Suppressor macrophage (primary cell): Measurements from ENCODE around the gene ARHGEF16.

Source experiments
- DNase-seq, 4 experiments: peaks; one replicate each; pipeline ENCODE4 v3.0.0-alpha.2; 2020 to 2022
- total RNA-seq, 17 experiments: gene quantifications; one replicate each; lab custom pipeline; 2026; ENCODE audit warnings: mixed read lengths in 6 of 17, inconsistent platforms in 3 of 17; lab: John Stamatoyannopoulos, UW

ARHGEF16 gene
- total RNA-seq: 0 to 2.8 (median 0.14) reads per million in 17 experiments

DNA sequence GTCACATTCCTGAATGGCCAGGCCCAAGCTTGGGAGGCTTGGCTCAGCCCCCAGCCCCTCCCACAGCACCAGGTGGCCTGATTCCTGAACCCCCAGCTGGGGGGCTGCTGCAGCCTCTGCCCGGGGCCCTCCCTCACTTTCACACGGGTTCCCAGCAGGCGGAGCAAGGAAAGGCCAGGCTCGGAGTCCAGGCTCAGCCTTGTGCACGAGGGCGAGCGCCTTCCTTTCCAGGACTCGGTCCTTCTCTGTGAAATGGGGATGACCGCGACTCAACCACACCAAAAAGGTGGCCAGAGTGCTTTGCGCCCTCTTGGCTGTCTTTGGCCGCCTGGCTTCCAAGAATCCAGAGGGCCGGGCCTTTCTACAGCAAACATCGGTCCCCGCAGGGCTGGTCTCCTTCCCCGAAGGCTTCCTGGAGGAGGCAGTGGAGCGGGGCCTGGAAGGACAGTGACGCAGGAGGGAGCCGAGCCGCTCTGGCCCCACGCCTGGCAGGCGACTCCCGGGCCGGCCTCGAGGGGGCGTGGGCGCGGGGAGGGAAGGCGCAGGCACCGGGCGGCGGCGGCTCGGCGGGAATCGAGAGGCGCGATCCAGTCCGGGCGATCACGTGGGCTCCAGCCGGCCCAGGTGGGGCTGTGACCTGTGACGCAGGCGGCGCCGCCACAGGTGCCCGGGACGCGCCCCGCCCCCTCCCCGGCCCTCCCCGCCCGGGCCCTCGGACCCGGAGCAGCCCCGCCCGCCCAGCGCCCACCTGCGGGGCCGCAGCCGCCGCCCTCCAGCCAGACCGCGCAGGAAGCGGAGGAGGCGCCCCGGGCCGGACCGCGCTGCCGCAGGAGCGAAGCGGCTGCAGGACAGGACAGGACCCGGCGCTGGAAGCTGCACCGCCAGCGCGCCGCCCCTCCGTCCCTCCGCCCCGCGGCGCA, at the start of gene ARHGEF16:
Gene ARHGEF16, plus strand, starts transcription at position 775 of the 920 bp plus-strand sequence. CDS start 8,420 bp downstream, outside the sequence.
- DNase-seq: peak; percentile 47 to 83 (median 61)

DNA sequence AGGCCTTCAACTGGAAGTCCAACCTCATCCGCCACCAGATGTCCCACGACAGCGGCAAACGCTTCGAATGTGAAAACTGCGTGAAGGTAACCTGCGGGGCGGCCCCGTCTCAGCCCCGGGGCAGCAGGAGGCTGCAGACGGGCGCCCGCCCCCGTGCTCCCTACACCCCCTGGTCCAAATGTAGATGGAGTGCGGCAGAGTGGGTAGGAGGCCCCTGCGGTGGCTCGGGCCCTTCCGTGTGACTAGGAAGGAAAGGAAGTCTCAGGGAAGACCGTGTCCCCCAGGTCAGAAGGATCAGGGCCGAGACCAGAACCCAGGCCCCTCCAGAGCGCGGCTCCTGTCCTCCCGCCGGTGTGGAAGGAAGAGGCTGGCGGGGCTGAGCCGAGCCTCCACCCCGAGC, 49.7 kb upstream of the ARHGEF16 start:
- no peak for DNase-seq

DNA sequence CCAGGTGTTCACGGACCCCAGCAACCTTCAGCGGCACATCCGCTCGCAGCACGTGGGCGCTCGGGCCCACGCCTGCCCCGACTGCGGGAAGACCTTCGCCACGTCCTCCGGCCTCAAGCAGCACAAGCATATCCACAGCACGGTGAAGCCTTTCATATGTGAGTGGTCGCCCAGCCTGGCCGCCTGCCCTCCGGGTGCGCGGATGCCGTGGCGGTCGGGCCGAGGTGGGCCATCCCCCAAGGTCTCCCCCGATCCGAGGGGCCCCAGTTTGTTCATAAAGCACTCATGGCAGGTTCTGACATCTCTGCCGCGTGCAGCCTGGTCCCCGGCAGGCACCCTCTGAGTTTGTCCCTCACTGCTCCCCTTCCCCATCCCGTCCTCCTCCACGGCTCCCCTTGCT, 49.0 kb upstream of the ARHGEF16 start:
- no peak for DNase-seq

DNA sequence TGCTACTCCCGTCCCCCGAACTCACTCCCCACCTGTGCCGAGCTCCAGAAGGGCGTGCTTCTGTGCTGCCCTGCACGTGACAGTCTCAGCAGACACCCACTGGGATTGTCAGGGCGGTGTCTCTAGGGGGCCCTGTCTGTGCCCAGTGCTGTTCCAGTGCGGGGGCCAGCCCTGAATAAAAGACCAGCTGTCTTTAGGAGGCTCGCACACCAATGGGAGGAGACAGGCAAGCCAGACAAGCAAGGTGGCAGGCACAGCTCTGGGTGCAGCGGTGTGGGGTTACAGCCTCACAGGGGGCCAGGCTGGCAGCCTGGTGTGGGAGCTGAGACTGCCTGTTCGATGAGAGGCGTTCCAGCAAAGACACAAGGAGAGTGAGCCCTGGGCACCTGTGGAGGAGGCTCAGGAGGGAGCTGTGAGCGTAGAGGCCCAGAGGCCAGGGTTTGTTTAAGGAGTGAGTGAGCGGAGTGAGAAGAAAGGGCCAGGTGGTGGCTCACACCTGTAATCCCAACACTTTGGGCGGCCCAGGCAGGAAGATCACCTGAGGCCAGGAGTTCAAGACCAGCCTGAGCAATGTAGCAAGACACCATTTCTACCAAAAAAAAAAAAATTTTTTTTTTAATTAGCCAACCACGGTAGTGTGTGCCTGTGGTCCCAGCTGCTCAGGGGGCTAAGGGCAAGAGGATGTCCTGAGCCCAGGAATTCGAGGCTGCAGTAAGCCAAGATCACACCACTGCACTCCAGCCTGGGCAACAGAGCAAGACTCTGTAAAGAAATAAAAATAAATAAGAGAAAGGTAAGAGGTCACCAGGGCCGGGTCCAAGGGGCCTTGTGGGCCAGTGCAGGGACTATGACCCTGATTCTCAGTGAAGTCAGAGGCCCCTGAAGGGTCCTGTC, 48.2 kb upstream of the ARHGEF16 start:
- no peak for DNase-seq

DNA sequence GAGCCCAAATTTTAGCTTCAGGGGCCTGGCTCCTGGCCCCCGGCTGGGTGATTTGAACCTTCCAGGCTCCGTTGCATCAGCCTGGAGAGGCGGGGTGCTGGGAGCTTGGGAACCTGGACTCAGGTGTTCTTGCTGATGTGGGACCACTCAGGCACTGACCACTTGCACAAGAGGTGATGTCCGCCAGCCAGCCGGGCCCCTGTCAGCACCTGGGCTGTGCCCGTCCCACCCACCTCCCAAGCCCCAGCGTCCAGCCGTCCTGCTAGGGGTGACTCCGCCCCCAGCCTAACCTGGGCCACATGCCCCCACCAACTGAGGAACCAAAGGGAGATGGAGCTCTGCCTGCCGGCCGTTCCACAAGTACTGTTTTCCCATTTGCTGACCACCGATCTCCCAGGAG, 47.4 kb upstream of the ARHGEF16 start:
- DNase-seq: no peak

- DNase-seq: no peak
Measured at GRCh38 chr1:3408751-3409266, 45.7 kb upstream of the ARHGEF16 start.

- DNase-seq: no peak
Measured at GRCh38 chr1:3409366-3410141, 44.9 kb upstream of the ARHGEF16 start.

GRCh38 chr1:3410142-3410925, 44.1 kb upstream of the ARHGEF16 start:
- DNase-seq: peak in 1 of 4 experiments; percentile 15

DNA sequence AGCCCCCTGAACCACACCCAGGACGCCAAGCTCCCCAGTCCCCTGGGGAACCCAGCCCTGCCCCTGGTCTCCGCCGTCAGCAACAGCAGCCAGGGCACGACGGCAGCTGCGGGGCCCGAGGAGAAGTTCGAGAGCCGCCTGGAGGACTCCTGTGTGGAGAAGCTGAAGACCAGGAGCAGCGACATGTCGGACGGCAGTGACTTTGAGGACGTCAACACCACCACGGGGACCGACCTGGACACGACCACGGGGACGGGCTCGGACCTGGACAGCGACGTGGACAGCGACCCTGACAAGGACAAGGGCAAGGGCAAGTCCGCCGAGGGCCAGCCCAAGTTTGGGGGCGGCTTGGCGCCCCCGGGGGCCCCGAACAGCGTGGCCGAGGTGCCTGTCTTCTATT, 42.7 kb upstream of the ARHGEF16 start:
- DNase-seq: no peak

- DNase-seq: no peak
Measured at GRCh38 chr1:3412376-3412775, 42.1 kb upstream of the ARHGEF16 start.

- no peak for DNase-seq
Measured at GRCh38 chr1:3413975-3414710, 40.3 kb upstream of the ARHGEF16 start.

DNA sequence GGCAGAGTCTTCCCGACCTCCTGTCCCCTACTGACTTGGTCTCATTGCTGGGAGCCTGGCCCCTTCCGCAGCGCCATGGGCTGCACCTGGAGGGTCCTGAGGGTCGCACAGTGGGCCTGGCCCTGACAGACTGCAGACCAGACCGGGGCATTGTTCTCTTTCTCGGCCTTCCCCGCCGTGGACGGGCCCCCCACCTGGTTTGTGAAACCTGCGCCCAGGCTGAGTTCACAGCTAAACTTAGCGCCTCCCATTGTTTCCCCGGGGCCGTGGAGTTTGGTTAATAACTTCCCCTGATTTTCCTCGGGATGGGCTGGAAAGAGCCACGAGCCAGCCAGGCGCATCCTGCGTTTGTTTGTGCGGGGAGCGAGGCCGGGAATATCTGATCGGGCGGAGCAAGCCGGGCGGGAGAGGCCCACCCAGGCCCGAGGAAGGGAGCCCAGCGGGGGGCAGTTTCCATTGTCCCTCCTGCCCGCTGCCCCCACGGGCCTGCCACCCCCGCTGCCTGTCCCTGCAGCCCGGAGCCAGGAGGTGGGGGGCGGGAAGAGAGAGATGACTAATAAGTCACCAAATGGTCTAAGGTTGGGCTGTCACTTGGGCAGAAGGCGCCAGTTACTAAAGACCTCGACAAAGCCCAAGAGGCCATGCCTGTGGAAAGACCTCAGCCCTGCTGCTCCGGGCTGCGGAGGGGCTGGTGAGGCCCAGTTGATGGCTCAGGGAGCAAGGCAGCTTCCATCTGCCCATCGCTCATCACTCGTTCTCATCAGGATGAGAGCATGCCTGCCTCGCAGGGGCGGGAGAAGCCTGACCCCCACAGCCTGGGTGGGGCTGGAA, 39.0 kb upstream of the ARHGEF16 start:
- no peak for DNase-seq

DNA sequence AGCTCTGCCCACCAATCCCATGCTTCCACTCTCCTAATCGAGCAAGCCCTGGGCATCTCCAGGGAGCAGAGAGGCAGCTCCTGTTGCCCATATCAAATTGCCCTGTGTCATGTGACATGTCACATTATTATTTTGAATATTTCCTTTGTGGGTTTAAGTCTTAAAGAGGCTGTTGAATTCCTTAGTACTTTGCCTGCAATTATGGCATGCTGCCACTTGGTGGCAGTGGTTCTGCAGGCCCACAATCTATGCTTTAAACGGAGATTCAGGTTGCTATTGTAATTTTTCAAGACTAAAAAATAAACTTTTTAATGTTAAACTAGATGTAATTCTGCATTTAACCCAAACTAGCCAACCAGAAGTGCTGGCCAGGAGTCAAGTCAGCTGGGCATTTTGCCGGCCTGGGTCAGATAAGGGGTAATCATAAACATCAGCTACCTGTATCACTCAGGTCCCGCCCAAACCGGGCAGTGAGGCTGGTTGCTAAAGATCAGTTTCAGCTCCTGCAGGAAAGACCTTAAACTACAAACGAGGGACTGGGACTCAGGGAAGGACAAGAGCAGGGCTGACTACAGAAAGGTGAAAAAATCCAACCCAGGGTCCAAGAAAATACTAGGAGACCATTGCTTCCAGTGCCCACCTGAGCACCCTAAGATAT, 37.3 kb upstream of the ARHGEF16 start:
- DNase-seq: peak in 2 of 4 experiments; percentile 6 to 21

DNA sequence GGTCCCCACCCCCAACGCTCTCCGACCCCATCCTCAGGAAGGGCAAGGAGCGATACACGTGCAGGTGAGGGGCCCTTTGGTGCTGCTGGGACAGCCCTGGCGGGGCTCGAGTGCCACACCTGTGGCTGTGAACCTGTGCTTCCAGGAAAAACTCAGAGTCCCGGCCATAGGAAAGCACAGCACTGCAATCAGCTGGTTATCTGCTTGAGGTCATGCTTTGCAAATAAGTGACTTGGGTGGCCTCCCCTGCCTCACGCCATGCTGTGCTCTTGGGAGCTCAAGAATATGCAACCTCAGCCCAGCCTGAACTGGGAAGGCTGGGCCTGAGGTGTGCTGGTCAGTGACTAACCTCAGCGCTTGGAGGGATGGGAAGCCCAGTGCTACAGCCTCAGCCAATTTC, 36.5 kb upstream of the ARHGEF16 start:
- DNase-seq: no peak

DNA sequence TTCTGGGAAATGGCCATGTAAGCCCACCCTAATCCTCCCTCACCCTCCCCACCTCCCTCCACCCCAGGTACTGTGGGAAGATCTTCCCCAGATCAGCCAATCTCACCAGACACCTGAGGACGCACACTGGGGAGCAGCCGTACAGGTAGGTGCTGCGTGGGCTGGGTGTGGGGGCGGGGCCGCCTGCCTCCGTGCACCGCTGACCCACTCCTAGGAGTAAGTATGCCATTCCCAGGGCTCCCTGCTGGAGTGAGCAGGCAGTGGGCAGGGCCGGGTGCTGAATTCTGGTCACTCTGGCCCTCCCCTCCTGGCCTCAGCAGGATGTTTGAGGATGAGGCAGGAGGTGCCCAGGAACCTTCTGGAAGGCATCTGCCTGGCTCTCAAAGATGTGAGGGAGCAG, 35.9 kb upstream of the ARHGEF16 start:
- DNase-seq: no peak

DNA sequence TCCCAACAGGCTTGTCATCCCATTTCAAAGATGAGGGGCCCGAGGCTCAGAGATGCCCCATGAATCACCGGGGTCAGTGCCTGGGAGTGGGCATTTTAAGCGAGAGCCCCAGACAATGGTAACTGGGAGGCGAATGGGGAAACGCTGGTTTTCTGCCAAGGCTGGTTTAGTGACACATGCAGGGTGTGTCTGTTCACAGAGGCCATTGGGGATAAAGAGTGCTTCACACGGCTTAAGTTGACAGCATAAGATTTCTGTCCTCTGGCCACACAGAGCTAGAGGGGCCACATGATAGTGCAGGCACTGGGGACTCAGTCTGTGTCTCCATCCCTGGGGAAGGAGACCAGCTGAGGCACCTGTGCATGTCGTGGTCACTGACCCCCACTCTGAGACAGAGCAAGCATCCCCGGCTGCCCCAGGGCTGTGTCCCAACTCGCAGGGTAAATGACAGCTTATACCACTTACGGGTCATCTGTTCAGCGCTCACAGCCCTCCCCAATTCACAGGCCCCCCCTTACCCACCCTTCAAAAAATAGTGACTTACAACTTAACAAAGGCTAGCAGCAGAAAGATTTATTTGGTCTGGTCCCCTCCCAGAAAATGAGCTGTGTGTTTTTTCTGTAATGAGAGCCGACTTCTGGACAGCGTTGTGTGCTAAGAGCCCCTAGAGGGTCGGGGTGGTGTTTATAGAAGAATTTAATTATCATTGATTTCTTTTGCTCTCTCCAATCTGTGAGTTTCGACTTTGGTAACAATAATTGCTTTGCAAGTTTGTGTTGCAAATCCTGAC, 34.9 kb upstream of the ARHGEF16 start:
- no peak for DNase-seq

DNA sequence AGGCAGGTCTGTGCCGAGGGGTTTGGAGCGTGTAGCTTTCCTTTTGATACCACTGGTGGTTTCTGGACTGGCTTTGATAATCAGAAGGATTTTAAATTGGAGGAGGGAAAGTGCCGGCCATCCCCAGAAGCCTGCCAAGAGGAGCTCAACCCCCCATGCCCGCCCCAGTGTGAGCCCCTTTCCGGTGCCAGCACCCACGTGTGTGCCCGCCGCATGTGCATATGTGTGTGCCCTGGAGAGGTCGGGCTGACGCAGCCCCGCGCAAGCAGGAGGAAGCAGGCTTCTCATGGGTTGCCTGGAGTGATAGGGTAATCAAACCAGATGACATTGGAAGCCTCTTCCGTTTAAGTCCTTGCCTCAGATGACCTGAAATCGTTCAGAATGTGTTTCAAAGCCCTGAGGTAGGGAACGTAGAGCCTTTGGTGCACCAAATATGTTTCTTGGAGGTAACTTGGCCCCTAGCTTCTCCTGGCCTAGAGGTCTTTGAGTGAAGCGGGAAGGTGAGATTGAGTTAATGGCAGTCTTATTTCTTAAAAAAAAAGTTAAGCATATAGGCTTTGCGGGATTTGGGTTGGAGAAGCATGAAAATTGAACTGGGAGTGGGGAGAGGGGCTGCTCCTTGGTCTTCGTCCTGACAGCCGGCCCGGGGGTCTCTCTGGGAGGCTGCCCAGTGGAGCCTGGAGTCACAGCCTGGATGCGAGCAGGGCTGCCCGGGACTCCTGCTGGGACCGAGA, 34.1 kb upstream of the ARHGEF16 start:
- DNase-seq: no peak

DNA sequence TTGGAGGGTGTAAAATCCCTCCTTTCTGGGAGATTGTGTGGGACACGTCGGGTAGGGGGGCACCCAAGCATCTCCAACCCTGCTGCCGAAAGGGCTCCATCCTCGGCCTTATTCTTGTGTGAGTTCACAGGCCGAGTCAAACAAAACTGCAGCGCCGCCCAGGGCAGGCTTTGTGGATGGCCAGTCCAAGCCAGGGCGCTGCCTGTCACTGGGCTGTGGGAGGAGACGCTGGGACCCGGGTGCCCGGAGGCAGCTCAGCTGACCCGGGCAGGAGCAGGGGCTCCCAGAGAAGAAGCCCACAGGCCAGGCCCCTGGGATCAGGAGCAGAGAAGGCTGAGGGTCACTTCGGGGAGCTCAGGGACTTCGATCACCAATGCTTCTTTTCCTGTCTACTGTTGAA, 31.8 kb upstream of the ARHGEF16 start:
- DNase-seq: no peak
